Aorta (tissue), 5 donors: ENCODE results near the gene AMBP. TPM values are rescaled to one million over a fixed set of nuclear protein-coding genes. Genes with fewer than 3 reads are reported as not detected.

Source experiments
- ATAC-seq: fragments of 200-7000 bp; cut with Tn5 transposase; one replicate; pipeline ENCODE4 v1.9.1; 2022; ENCODE audit warnings: moderate library complexity; ENCODE audit not compliant: low FRiP score
- DNase-seq, 2 donors: peaks; one replicate each; pipeline ENCODE4 v3.0.0-alpha.2; 2020
- H3K27ac ChIP-seq, 2 donors: one replicate each; pipeline ENCODE4 v1.5.1; 2013; ENCODE audit warnings: low read length in 2 of 2, mild to moderate bottlenecking in 2 of 2, moderate library complexity in 2 of 2, control low read depth in 1 of 2, inconsistent platforms in 1 of 2, low read depth in 1 of 2
- H3K27me3 ChIP-seq, 2 donors: one replicate each; pipeline ENCODE4 v1.6.1; 2013; ENCODE audit warnings: control low read depth in 1 of 2, low read length in 1 of 2, mild to moderate bottlenecking in 1 of 2, moderate library complexity in 1 of 2; ENCODE audit not compliant: insufficient read depth in 2 of 2, control insufficient read depth in 1 of 2
- H3K36me3 ChIP-seq, 2 donors: one replicate each; pipeline ENCODE4 v1.6.1; 2013; ENCODE audit warnings: control low read depth in 1 of 2, low read length in 1 of 2, mild to moderate bottlenecking in 1 of 2; ENCODE audit not compliant: insufficient read depth in 2 of 2, control insufficient read depth in 1 of 2
- H3K4me1 ChIP-seq, 2 donors: one replicate each; pipeline ENCODE4 v1.6.1; 2013; ENCODE audit warnings: low read length in 2 of 2, control low read depth in 1 of 2, mild to moderate bottlenecking in 1 of 2, moderate library complexity in 1 of 2; ENCODE audit not compliant: insufficient read depth in 2 of 2, control insufficient read depth in 1 of 2
- H3K4me3 ChIP-seq, 2 donors: one replicate each; pipeline ENCODE4 v1.5.1; 2013; ENCODE audit warnings: low read length in 2 of 2, control low read depth in 1 of 2, mild to moderate bottlenecking in 1 of 2
- H3K9me3 ChIP-seq: one replicate; pipeline ENCODE4 v1.6.1; 2013; ENCODE audit warnings: mild to moderate bottlenecking, low read length; ENCODE audit not compliant: control insufficient read depth
- WGBS, 2 donors: extraction: QIAGEN DNeasy Blood & Tissue Kit; methylation state at CpG; one replicate each; pipeline ENCODE4 v1.1.7; 2013; 5-methylcytosine and 5-hydroxymethylcytosine counted together
- intact Hi-C, 2 donors: fragments of 100-400 bp; cut with DNase I; formaldehyde crosslinking; loops; one replicate each; pipeline versions ENCODE4 v1.14.2 to v1.15.0; 2022
- polyA plus RNA-seq, 2 donors: library from polyadenylated mRNA; stranded (reverse); fragments of 200-250 nt; gene quantifications; one replicate each; pipeline ENCODE4 v1.2.3, GENCODE V29; 2013
- total RNA-seq, 2 donors: library from RNA; stranded (reverse); fragmentation: NEBNext Ultra II Directional; extraction: Animal tissue kit (Norgen Biotek cat#: 25700); gene quantifications; one replicate each; pipeline ENCODE4 v1.2.1, GENCODE V29; 2021
- donor health status: healthy with polysubstance abuse.
- donor health status: Bipolar disorder and iron deficiency.
- donor health status: DM: no; HTN: no; CAD: no.
- donor health status: DM: no; HTN: no; CAD: no.
- donor health status: DM: yes; HTN: yes; CAD: no.

The AMBP gene
- total and polyA plus RNA-seq, 4 donors: 0.50 TPM; not detected in 3

DNA sequence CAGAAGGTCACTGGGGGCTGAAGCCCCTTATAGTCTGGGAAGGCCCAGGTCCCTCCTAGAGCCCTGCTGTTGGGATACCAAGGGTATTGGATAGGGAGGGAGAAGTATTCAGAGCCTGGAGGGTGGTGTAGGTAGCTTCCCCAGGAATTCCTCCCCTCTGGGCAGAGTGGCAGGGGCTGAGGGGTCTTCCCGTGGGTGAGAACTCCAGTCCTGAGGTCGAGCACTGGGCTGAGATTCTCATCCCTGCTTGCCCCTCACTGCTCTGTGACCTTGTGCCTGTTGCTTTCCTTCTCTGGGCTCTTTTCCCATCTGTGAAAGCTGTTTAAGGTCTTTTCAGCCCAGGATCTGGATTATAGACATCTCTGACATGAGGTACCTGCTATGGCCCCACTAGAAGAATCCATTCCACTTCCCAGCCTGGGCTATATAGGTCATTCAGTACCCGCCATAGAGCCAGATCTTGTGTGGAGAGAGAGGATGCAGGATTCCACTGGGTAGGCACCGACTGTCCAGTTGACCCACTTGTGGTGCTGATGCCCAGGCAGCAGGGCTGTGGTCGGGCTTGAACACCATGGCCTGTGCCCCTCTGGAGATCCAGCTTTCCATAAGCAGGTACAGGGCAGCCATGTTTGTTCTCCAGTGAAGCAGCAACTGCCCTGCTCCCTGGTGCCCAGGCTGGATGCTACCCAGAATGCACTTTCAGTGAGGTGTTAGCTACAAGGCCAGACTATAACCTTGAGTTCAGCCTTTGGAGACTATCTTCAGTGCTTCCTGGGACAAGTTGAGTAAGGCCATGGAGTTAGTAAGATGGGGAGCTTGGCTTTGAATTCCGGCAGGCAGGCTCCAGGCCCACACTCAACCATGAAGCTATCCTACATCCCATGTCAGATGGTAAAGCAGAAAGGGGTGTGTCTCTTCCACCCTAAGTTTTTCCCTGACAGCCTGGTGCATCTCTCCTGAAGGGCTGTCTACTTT lies 60.1 kb downstream of the AMBP start:
- WGBS, 2 donors: 85 to 88% methylated on average over 6 of the region's 6 CpGs
- no peak overlapping the region for H3K27ac ChIP-seq
- H3K9me3 ChIP-seq: no peaks in the 10 kb centered on the region
- intact Hi-C loops: no loop called here
- no peak for ATAC-seq
- peak in 1 of 2 donors; percentile 51 for DNase-seq
- no peaks in the 10 kb centered on the region for H3K27me3 ChIP-seq
- H3K4me3 ChIP-seq: no peak overlapping the region
- H3K36me3 ChIP-seq: peaks cover 2 to 3% of the 10 kb centered on the region in 2 donors
- no peaks in the 10 kb centered on the region for H3K4me1 ChIP-seq

DNA sequence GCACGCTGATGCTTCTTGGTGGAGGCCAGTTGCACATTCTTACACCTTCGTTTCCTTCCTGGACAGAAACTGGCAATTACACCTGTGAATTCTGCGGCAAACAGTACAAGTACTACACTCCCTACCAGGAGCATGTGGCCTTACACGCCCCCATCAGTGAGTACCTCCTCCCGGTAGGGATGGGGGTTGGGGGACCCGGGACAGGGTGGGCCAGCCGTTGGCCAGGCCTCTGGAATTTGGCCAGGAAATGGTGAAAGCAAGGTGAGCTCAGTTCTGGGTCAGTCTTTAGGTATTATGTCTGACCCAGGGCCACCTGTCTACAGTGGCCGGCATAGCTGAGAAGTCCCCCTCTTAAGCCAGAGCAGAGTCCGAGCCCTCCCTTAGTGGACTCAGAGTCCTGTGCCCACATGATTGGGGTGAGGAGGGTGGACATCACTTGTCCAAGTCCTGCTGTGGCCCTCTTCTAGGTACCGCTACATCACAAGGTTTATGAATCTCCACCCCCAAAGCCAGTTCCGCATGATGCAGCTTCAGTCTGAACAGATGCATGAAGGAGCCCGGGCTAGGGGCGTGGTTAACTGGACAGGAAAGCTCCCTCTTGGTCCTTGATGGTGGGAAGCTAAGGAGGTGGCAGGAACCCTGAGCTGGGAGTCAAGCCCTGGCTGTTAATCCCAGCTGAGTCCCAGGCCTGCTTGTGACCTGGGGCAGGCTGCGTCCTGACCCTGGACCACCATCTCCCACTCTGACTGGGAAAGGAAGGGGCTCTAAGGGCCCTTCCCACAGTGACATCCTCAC lies 61.3 kb downstream of the AMBP start:
- peak in 1 of 2 donors; percentile 66 for DNase-seq
- H3K27ac ChIP-seq: no peak overlapping the region
- H3K36me3 ChIP-seq: peaks cover 3 to 7% of the 10 kb centered on the region in 2 donors
- intact Hi-C loops: no loop called here
- H3K27me3 ChIP-seq: no peaks in the 10 kb centered on the region
- no peaks in the 10 kb centered on the region for H3K9me3 ChIP-seq
- WGBS, 2 donors: 94 to 95% methylated on average over 14 of the region's 14 CpGs
- no peak overlapping the region for H3K4me3 ChIP-seq
- H3K4me1 ChIP-seq: no peaks in the 10 kb centered on the region
- no peak for ATAC-seq

GRCh38 chr9:114016101-114016500 lies 62.0 kb downstream of the AMBP start:
- ATAC-seq (no peak), DNase-seq (peak in 1 of 2 donors; percentile 58)
- intact Hi-C loops: no loop called here
- Histone ChIP-seq H3K4me1 (no peaks in the 10 kb centered on the region), H3K4me3 (no peak overlapping the region), H3K27me3 (no peaks in the 10 kb centered on the region), H3K27ac (no peak overlapping the region), H3K9me3 (no peaks in the 10 kb centered on the region), H3K36me3 (peaks cover 6 to 7% of the 10 kb centered on the region in 2 donors)
- WGBS, 2 donors: 89 to 93% methylated on average over 6 of the region's 6 CpGs

- ATAC-seq: no peak
- intact Hi-C loops: no loop called here
- WGBS, 2 donors: 97 to 98% methylated on average over 2 of the region's 2 CpGs
- Histone ChIP-seq H3K27ac (no peak overlapping the region), H3K4me3 (no peak overlapping the region), H3K27me3 (no peaks in the 10 kb centered on the region), H3K4me1 (no peaks in the 10 kb centered on the region), H3K36me3 (peaks cover 6 to 7% of the 10 kb centered on the region in 2 donors), H3K9me3 (no peaks in the 10 kb centered on the region)
- no peak for DNase-seq
Measured at GRCh38 chr9:114015607-114016006, 62.5 kb downstream of the AMBP start.

DNA sequence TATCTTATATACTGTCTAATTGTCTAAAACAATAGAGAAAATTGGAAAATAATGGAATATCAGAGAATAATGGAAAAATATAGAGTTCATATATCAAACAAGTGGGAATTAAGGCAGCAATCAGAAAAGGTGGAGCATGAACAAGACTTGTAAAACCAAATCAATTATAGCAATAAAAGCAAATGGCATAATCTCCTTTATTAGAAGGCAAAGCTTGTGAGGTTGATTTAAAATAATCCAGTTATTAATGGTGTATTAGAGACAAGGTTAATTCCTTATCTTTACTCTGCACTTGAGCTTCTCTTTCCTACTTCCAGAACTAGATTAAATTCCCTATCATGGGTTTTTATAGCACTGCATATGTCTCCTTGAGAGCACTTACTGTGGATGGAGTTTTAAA lies 64.1 kb downstream of the AMBP start:
- DNase-seq: no peak
- H3K4me3 ChIP-seq: no peak overlapping the region
- H3K4me1 ChIP-seq: no peaks in the 10 kb centered on the region
- H3K27me3 ChIP-seq: no peaks in the 10 kb centered on the region
- intact Hi-C loops: no loop called here
- H3K9me3 ChIP-seq: no peaks in the 10 kb centered on the region
- peaks cover 5 to 7% of the 10 kb centered on the region in 2 donors for H3K36me3 ChIP-seq
- ATAC-seq: no peak
- H3K27ac ChIP-seq: no peak overlapping the region

DNA sequence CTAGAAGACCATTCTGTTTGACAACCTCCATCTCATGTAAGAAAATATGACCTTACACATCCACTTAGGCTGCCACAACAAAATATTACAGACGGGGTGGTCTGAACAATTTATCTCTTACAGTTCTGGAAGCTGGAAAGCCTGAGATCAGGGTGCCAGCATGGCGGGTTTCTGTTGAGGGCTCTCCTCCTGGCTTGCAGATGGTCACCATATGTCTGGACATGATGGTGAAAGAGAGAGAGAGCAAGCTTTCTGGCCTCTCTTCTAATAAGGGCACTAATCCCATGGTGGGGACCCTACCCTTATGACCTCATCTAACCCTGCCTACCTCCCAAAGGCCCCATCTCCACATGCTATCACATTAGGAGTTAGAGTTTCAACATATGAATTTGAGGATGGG lies 66.0 kb downstream of the AMBP start:
- ATAC-seq (no peak), DNase-seq (peak in 1 of 2 donors; percentile 27)
- intact Hi-C loops: no loop called here
- H3K27me3 ChIP-seq: no peaks in the 10 kb centered on the region
- H3K9me3 ChIP-seq: no peaks in the 10 kb centered on the region
- H3K4me1 ChIP-seq: no peaks in the 10 kb centered on the region
- peaks cover 5 to 7% of the 10 kb centered on the region in 2 donors for H3K36me3 ChIP-seq
- no peak overlapping the region for H3K4me3 ChIP-seq
- no peak overlapping the region for H3K27ac ChIP-seq
- WGBS, 2 donors: 80 to 83% methylated on average over 2 of the region's 2 CpGs

DNA sequence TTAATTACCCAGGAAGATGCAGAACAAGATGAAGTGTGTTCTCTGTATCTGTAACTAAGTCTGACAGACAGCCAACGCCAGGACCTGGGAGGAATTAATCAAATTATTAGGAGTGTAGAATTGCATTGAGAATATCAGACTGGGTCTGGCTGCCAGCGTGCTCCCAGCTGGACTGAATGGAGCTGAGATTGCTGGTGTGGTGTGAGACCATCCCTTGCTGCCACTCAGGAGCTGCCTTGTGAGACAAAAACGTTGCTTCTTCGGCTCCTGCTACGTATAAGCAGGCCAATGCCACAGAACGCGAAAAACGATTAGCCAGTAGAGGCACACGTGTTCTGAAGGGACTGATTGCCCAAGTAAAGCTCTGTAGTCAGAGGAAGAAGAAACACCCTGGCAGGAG lies 66.8 kb downstream of the AMBP start:
- Histone ChIP-seq H3K27ac (no peak overlapping the region), H3K27me3 (no peaks in the 10 kb centered on the region), H3K9me3 (no peaks in the 10 kb centered on the region), H3K4me1 (no peaks in the 10 kb centered on the region), H3K36me3 (peaks cover 4 to 5% of the 10 kb centered on the region in 2 donors), H3K4me3 (no peak overlapping the region)
- intact Hi-C loops: no loop called here
- ATAC-seq: no peak
- peak in 1 of 2 donors; percentile 44 for DNase-seq
- WGBS, 2 donors: 89% methylated on average over 9 of the region's 9 CpGs
